Heart right ventricle (tissue), 16 donors: ENCODE data around the gene NFYC. TPM values are rescaled to one million over a fixed set of nuclear protein-coding genes. Genes with fewer than 3 reads are reported as not detected.

Experiments
- ATAC-seq, 8 donors: fragments of 200-7000 bp; cut with Tn5 transposase; one replicate each; pipeline ENCODE4 v1.9.1; 2020; ENCODE audit warnings: mild to moderate bottlenecking in 8 of 8, moderate library complexity in 8 of 8, moderate number of reproducible peaks in 1 of 8
- DNase-seq, 2 donors: peaks; one replicate each; pipeline ENCODE4 v3.0.0-alpha.2; 2020
- H3K27ac ChIP-seq, 10 donors: fragments of 200-600 bp; sonication (generic) in 2 of 10; one replicate each; pipeline versions ENCODE4 v1.5.0 to v1.8.0; 2020 to 2022; ENCODE audit warnings: mild to moderate bottlenecking in 3 of 10
- H3K27me3 ChIP-seq, 7 donors: fragments of 200-600 bp; one replicate each; pipeline ENCODE4 v1.8.0; 2021 to 2022; ENCODE audit warnings: mild to moderate bottlenecking in 2 of 7
- H3K36me3 ChIP-seq, 9 donors: fragments of 200-600 bp; sonication (generic) in 1 of 9; one replicate each; pipeline versions ENCODE4 v1.5.0 to v1.8.0; 2020 to 2022; ENCODE audit warnings: mild to moderate bottlenecking in 2 of 9
- H3K4me1 ChIP-seq, 9 donors: fragments of 200-600 bp; sonication (generic) in 1 of 9; one replicate each; pipeline versions ENCODE4 v1.5.0 to v1.8.0; 2020 to 2022; ENCODE audit warnings: mild to moderate bottlenecking in 4 of 9
- H3K4me3 ChIP-seq, 10 donors: fragments of 200-600 bp; sonication (generic) in 2 of 10; one replicate each; pipeline versions ENCODE4 v1.5.0 to v1.8.0; 2020 to 2022; ENCODE audit warnings: mild to moderate bottlenecking in 7 of 10, moderate library complexity in 2 of 10
- H3K9me3 ChIP-seq, 11 donors: fragments of 200-600 bp in 10 of 11; sonication (generic) in 2 of 11; one replicate each; pipeline versions ENCODE4 v1.5.0 to v1.8.0; 2013 to 2022; ENCODE audit warnings: mild to moderate bottlenecking in 2 of 11, control low read depth in 1 of 11, moderate library complexity in 1 of 11
- WGBS, 2 donors: extraction: QIAGEN DNeasy Blood & Tissue Kit; methylation state at CpG; one replicate each; pipeline ENCODE4 v1.1.7; 2013; ENCODE audit warnings: inconsistent platforms in 1 of 2; 5-methylcytosine and 5-hydroxymethylcytosine counted together
- intact Hi-C, 10 donors: fragments of 100-400 bp; cut with DNase I; formaldehyde crosslinking; loops; one replicate each; pipeline versions ENCODE4 v1.11.1 to v1.14.2; 2022
- polyA plus RNA-seq, 2 donors: library from polyadenylated mRNA; stranded (reverse); fragments of 200-250 nt; gene quantifications; one replicate each; pipeline ENCODE4 v1.2.3, GENCODE V29; 2013
- total RNA-seq, 10 donors: library from RNA; stranded (reverse); fragmentation: NEBNext Ultra II Directional in 3 of 10; extraction: Animal tissue kit (Norgen Biotek cat#: 25700) in 3 of 10; gene quantifications; one replicate each; pipeline versions ENCODE4 v1.2.1 to v1.2.4, GENCODE V29; 2021 to 2023
- TF ChIP-seq, protein P1 (sequence below), 9 donors: fragments of 200-600 bp; sonication (generic) in 2 of 9; IDR thresholded peaks; one replicate each; pipeline versions ENCODE4 v1.5.0 to v1.8.0; 2021 to 2022; ENCODE audit warnings: antibody characterized with exemption in 9 of 9, mild to moderate bottlenecking in 5 of 9, moderate library complexity in 1 of 9
- donor health status: Arrhythmogenic right ventricular cardiomyopathy.
- donor health status: ischemic (EF 13 %, LVEDD 7.1; RV severe dilation, severe dysfunction).
- donor health status: healthy with polysubstance abuse.
- donor health status: DM: no; HTN: yes; CAD: no.
- donor health status: DM: no; HTN: no; CAD: no.
- donor health status: ischemic (EF 25% LVEDD 6.9; RV normal size, moderate dysfunction).
- donor health status: ischemic (EF 25% LVEDD 5.7; RV mildly dilated, moderate dysfunction).
- donor health status: healthy.
- donor health status: DM: yes; HTN: yes; CAD: no.
- donor health status: Ischemic cardiomyopathy.
- donor health status: ischemic (EF 35%, LVEDD 5.7; RV mildly dilated, moderate dysfunction).
- donor health status: nonischemic (EF 11% LVEDD 7.7; RV severe dilation, severe dysfunction).
- donor health status: DM: yes; HTN: yes; CAD: no.
- donor health status: PGD.
- donor health status: ischemic (EF 29% LVEDD 5.4; RV normal size, mild dysfunction).
- donor health status: nonischemic (EF 23%, LVEDD 6.1; RV moderate dilation, normal function).

NFYC gene
- total and polyA plus RNA-seq, 12 donors, result 49.9 to 84.7 (median 71.7) TPM

DNA sequence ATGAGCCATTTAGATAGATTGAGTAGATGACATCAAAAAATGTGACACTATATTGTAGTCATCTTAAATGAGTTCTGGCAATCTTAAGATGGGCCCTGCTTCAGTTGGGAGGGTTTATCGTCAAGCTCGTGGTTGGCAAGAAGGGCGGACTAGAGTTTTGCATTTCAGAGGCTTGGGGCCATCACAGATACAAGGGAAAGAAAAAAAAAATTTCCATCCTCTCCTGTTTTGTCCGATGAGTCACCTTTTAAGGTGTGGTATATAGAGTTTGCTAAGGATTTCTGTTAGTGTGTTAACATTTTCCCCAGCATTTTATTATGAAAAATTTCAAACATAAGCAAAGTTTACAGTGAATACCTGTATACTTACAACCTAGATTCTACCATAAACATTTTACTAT, 60.3 kb downstream of the NFYC start:
- peaks cover 0 to 41% (median 14%) of the 10 kb centered on the region in 9 donors for H3K4me1 ChIP-seq
- peaks cover 0 to 100% (median 59%) of the 10 kb centered on the region in 9 donors for H3K36me3 ChIP-seq
- H3K9me3 ChIP-seq, result no peaks in the 10 kb centered on the region
- DNase-seq, result no peak
- H3K4me3 ChIP-seq, result no peak overlapping the region
- WGBS, 2 donors, result 70 to 84% methylated on average over 4 of the region's 4 CpGs
- no peak for ATAC-seq
- H3K27me3 ChIP-seq, result no peaks in the 10 kb centered on the region
- intact Hi-C loops, result no loop called here
- TF ChIP-seq, protein P1, sequence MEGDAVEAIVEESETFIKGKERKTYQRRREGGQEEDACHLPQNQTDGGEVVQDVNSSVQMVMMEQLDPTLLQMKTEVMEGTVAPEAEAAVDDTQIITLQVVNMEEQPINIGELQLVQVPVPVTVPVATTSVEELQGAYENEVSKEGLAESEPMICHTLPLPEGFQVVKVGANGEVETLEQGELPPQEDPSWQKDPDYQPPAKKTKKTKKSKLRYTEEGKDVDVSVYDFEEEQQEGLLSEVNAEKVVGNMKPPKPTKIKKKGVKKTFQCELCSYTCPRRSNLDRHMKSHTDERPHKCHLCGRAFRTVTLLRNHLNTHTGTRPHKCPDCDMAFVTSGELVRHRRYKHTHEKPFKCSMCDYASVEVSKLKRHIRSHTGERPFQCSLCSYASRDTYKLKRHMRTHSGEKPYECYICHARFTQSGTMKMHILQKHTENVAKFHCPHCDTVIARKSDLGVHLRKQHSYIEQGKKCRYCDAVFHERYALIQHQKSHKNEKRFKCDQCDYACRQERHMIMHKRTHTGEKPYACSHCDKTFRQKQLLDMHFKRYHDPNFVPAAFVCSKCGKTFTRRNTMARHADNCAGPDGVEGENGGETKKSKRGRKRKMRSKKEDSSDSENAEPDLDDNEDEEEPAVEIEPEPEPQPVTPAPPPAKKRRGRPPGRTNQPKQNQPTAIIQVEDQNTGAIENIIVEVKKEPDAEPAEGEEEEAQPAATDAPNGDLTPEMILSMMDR (IDR thresholded peaks at IDR 0.05), result no peak
- H3K27ac ChIP-seq, result no peak overlapping the region

DNA sequence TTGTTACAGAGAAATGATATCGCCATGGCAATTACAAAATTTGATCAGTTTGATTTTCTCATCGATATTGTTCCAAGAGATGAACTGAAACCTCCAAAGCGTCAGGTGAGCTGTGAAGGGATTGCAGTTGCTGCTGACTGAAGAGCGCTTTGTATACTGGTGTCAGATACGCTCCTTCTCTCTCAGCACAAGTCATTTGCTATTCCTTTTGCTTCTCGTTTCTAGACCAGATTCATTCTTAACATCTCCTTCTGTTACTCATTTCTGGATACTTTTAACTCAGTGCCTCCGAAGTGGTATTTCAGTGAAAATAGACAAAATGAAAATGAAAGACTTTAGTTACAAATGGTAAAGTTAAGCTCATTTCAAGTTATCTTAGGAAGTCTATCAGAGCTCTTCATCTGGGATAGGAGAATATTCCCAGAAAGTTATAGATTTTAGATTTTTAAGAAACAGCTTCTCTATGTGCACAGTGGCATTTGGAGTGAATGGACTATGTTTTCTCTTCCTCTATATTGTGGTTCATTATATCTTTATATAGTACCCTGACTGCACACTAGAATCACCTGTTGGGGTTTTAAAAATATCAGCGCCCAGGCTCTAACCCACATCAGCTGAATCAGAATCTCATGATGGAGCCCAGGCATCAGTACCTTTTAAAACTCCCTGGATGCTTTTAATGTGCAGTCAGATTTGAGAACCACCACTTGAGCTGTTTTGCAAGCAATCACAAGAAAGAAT, 61.8 kb downstream of the NFYC start:
- no peak overlapping the region for H3K4me3 ChIP-seq
- ATAC-seq (no peak), DNase-seq (no peak)
- H3K9me3 ChIP-seq, result no peaks in the 10 kb centered on the region
- peaks cover 0 to 38% (median 13%) of the 10 kb centered on the region in 9 donors for H3K4me1 ChIP-seq
- H3K27ac ChIP-seq, result no peak overlapping the region
- intact Hi-C loops, result no loop called here
- TF ChIP-seq, protein P1 (IDR thresholded peaks at IDR 0.05), result no peak
- 90 to 91% methylated on average over 8 of the region's 8 CpGs for WGBS, 2 donors
- H3K27me3 ChIP-seq, result no peaks in the 10 kb centered on the region
- peaks cover 0 to 100% (median 72%) of the 10 kb centered on the region in 9 donors for H3K36me3 ChIP-seq

- peaks cover 0 to 100% (median 73%) of the 10 kb centered on the region in 9 donors for H3K36me3 ChIP-seq
Observed at GRCh38 chr1:40754201-40754600, 62.7 kb downstream of the NFYC start.

GRCh38 chr1:40755067-40755466, 63.6 kb downstream of the NFYC start:
- Histone ChIP-seq H3K36me3 (peaks cover 0 to 100% (median 73%) of the 10 kb centered on the region in 9 donors), H3K9me3 (no peaks in the 10 kb centered on the region), H3K4me3 (no peak overlapping the region), H3K27me3 (no peaks in the 10 kb centered on the region), H3K27ac (peak overlapping the region in 4 of 10 donors; percentile 11 to 48 (median 20)), H3K4me1 (peaks cover 0 to 29% (median 17%) of the 10 kb centered on the region in 9 donors)
- 66 to 69% methylated on average over 4 of the region's 4 CpGs for WGBS, 2 donors
- intact Hi-C loops, result loop anchor here in 1 of 10 donors (5.0 kb wide), 1 partner anchor 43 kb away; no protein-coding TSS in a partner anchor
- TF ChIP-seq, protein P1 (IDR thresholded peaks at IDR 0.05), result no peak
- ATAC-seq, result peak in 6 of 8 donors; percentile 32 to 77 (median 57)
- no peak for DNase-seq

More at GRCh38 chr1:40754201-40754600, 62.7 kb downstream of the NFYC start:
- ATAC-seq (no peak), DNase-seq (no peak)
- Histone ChIP-seq H3K4me3 (no peak overlapping the region), H3K27me3 (no peaks in the 10 kb centered on the region), H3K4me1 (peaks cover 0 to 35% (median 17%) of the 10 kb centered on the region in 9 donors), H3K27ac (peak overlapping the region in 1 of 10 donors; percentile 48), H3K9me3 (no peaks in the 10 kb centered on the region)
- 86 to 91% methylated on average over 8 of the region's 8 CpGs for WGBS, 2 donors
- intact Hi-C loops, result no loop called here
- TF ChIP-seq, protein P1 (IDR thresholded peaks at IDR 0.05), result no peak
